ENCODE results near the gene TSSC4.
A peak's percentile ranks its signal among the peaks of the same experiment; 100 is the strongest.

The TSSC4 gene

GRCh38 chr11:2387266-2387987, 13.1 kb upstream of the TSSC4 start:
- peak; percentile 23 for DNase-seq

DNA sequence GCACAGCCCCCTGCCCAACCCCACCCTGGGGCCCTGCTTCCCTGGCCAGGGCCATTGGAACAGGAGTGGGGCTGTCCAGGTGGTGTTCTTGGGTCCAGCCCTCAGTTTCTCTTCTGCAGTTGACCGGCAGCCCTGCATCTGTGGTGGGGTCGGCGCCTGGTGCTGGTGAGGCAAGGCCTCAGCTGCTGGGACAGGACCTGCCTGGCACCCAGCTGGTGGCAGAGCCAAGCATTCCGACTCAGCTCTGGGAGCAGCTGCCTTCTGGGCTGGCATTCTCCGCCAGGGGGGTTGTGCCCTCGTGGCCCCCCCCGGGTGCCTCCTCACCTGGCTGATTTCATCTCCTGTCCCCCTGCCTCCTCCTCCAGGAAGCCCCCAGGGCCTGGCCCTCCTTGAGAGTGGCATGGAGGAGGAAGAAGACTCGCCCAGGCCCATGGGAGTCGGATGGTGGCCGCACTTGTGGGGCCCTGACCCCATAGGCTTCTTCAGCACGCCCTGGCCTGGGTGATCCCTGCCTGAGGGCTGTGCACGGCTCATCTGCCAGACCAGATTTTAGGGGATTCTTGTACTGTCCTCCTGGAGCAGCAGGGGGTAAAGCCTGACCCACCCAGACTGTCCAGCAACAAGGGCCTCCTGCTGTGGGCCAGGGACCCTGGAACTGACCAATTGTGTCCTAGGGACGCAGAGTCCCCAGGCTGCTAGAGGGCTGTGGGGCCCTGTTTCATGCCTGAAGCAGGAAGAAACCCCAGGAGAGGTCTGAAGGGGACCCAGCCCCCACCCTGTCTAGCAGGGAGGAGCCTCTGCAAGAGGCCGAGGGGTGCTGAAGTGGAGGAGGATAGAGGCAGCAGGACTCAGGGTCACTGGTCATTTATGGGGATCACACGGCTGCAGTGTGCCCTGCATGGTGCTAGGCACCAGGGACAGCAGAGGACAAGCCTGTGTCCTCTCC, 11.8 kb upstream of the TSSC4 start:
- DNase-seq = no peak

- DNase-seq = no peak
Measured at GRCh38 chr11:2389377-2390026, 11.0 kb upstream of the TSSC4 start.

DNA sequence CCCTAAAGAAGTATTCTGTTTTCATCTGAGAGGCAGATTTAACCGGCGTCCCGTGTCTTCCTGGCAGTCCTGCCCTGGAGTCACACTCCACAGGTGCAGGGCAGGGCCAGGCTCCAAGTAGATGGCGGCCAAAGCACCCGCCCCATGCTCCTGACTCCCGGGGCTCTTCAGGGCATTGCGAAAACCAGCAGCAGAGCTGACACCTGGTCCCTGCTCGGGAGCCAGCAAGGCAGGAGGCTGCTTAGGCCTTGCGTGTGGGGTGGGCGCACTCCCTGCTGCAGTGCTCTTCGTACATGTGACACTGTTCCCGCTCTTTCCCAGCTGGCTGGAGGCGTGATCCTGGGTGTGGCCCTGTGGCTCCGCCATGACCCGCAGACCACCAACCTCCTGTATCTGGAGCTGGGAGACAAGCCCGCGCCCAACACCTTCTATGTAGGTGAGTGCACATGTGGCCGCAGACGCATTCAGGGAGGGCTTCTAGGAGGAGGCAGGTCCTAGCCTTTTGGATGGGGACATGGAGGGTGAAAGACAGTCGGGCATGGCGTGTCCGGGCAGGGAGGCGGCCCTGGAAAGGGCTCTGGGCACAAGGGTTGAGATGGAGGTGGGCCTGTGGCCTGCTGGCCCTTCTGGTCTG, 10.3 kb upstream of the TSSC4 start:
- no peak for DNase-seq

GRCh38 chr11:2390725-2391151, 9.8 kb upstream of the TSSC4 start:
- DNase-seq = peak; percentile 52

DNA sequence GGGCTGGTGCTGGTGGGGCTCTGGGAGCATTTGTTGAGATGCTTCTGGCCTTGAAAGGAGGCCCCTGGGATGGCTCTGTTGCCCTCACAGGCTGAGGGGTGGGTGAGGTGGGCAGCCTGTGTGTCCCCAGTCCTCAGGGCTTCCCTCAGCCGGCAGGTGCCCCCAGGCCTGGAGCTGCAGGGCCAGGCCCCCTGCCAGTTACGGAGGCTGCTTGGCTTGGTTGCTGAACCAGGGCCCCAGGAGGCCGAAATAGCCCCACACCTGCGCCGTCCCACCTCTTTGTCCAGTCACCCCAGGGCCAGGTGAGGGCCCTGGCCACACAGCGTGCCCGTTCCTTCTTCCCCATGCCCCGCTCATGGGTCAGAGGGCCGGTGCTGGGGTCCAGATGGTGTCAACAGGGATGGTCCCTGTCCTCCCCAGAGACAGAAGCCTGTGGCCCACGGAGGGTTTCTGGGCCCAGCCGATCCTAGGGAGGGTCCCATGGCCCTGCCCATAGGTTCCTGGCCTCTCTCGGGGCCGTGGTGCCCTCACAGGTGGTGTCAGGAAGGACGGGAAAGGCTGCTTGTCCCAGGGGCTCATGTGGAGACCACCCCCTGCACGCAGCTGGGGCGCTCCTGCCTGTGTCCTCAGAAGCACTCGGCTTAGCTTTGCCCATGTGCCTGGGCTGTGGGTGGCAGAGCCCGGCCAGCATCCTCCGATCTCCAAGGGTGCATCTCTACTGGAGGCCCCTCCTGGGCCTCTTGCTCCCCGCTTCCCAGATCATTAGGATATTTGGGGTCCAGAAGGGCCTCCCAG, 9.2 kb upstream of the TSSC4 start:
- no peak for DNase-seq

DNA sequence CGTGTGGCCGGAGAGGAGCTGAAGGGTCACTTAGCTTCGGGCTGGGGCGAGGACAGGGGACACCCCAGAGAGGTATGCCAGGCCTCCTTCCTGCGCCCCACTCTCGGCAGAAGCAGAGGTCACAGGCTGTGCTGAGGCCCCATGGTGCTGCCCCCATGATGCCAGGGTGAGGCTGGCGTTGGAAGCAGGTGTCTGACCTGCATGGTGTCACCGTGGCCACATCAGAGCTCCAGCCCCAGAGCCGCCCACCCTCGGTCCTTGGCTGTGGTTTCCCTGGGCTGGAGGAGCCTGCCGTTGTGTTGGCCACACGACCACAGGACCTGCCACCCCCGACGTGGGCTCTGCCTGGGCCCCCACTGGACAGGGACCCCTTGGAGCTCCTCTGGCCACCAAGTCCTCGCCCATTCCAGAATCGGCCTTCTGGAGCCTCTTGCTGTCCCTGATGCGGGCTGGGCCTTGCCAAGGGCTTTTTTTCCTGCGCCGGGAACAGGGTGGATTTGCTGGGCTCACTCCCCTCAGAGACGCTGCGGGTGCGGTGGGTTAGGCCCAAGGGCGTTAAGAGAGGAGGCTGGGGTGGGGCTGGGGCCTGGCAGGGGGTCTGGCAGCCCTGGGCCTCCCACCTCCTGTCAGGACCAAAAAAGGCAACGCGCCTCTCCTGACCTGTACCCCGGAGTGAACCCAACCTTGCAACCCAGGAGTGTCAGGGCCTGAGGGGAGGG, 8.2 kb upstream of the TSSC4 start:
- DNase-seq = no peak

DNA sequence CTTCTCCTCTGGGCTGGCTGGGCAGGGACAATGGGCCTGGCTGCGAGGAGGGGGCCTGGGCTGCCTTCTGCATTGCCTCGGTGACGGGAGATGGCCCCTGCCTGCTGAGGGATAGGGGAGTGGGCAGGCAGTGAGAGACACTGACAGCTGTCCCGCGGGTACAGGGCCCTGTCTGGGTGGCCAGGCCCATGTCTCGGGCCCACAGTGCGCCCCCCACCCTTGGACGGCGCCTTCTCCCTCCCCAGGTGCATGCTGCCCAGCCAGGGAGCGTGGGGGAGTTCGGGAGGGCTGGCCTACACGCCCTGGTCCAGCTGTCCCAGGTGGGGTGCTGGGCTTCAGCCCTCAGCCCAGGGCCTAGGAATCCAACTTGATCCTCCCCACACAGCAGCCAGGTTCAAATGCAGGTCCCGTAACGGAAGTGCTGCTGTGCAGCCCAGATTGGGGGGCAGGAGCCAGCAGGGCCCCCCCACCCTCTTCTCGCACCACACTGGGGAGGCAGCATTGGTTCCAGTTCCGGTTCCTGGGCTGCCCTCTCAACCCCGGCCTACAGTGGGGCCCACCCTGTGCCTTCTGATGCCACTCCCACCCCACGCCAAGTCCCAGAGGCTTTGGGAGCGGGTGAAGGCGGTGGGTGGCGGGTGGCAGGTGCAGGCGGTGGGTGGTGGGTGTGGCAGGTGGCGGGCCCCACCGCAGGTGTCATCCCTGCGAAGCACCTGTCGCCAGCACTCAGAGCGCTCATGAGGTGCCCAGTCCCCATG, 7.3 kb upstream of the TSSC4 start:
- no peak for DNase-seq

- DNase-seq = no peak
Measured at GRCh38 chr11:2393941-2394817, 6.4 kb upstream of the TSSC4 start.

DNA sequence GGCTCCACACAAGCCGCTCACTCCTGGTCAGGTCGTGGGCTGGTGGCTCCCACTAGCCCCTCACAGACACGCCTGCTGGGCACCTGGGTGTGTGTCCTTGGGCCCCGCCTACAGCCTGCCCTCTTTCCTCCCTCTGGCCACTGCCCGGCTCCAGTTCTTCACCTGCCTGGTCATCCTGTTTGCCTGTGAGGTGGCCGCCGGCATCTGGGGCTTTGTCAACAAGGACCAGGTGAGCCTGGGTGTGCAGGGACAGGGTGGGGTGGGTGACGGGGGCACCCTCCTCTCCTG, 5.8 kb upstream of the TSSC4 start:
- DNase-seq = no peak

DNA sequence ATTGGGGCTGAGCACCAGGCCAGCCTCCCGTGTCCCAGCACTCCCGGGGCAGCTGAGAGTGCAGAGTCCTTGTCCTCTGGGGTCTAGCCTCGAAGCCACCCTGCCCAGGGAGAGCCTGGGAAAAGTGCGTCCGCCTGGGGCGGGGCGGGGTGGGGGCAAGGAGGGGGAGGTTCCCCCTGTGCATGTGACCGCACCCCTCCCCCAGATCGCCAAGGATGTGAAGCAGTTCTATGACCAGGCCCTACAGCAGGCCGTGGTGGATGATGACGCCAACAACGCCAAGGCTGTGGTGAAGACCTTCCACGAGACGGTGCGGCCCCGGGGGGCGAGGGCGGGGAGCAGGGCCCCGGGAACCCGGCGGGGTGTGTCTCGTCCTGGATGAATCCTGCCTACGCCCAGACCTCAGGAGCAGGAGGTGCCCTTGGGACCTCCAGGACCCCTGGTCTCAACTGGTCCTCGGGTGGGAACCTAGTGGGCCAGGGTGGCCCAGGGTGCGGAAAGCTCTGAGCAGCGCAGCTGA, 5.3 kb upstream of the TSSC4 start:
- no peak for DNase-seq

GRCh38 chr11:2395856-2396255, 4.7 kb upstream of the TSSC4 start:
- DNase-seq = no peak

- DNase-seq = no peak
Measured at GRCh38 chr11:2396471-2396870, 4.1 kb upstream of the TSSC4 start.

DNA sequence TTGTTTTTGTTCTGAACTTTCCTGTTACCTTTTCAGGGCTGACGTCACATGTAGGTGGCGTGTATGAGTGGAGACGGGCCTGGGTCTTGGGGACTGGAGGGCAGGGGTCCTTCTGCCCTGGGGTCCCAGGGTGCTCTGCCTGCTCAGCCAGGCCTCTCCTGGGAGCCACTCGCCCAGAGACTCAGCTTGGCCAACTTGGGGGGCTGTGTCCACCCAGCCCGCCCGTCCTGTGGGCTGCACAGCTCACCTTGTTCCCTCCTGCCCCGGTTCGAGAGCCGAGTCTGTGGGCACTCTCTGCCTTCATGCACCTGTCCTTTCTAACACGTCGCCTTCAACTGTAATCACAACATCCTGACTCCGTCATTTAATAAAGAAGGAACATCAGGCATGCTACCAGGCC, 3.5 kb upstream of the TSSC4 start:
- DNase-seq = no peak

DNA sequence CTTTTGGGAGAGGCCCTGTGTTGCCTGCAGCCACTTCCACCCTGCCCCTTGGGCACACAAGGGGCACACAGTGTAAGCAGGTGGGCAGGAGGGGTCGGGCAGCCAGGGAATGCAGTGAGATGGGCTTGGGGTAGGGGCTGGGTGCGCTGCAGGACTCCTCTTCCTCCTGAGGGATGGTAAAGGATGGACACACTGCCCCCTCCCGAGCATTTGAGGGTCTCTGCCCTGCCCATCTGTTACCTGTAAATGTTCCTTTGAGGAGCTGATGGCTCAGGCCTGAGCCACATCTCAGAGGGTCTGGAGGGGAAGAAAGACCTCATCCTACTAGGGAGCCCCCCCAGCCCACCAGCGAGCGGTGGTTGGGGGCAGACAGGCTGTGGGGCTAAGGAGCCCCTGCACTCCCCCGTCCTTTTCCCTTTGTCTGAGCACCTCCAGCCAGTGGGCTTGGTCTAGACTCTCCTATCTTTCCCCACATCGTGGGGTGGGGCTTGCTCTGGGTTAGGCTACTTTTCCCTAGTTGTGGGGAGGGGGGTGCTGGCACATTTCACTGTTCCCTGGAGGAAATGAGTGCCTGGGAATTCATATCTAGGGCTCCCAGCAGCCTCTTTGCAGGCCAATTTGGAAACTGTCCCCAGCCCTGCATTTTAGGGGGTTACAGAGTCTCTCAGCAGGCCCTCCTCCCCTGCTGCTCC, 1.7 kb upstream of the TSSC4 start:
- DNase-seq = no peak

GRCh38 chr11:2399488-2400068, 972 bp upstream of the TSSC4 start:
- no peak for DNase-seq

- DNase-seq = no peak
Measured at GRCh38 chr11:2400762-2401435, 349 bp downstream of the TSSC4 start.

DNA sequence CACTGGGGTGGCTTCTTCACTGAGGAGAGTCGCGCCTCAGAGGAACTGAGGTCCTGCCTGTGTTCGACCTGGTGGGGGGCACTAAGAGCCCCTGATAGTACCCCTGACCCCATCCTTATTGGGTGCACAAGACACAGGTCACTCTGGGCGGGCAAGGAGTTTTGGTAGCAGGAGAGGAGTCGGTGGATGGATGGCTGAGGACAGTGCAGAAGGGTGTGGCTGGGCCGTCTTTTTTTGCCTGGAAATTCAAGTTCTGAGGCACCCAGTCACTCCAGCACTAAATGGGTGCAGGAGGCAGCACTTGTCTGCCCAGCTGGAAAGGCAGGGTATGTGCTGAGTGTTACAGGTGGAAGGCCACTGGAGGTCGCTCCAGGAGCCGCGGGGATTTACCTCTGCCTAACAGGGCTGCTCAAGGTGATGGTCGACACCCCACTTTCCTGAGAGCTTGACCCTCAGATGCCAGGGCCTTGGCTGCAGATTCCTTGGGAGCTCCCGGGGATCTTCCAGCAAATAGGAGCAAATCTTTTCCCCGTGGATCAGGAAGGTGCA, 960 bp downstream of the TSSC4 start:
- DNase-seq = no peak
